AG20443 (cell line): ENCODE results near the gene PDE8B.

Experiments
- DNase-seq: peaks from one replicate; pipeline ENCODE4 v3.0.0; 2012; ENCODE audit warnings: low spot score, mixed read lengths

PDE8B gene

GRCh38 chr5:77321793-77322394 is 111.4 kb downstream of the PDE8B start:
- no peak for DNase-seq

DNA sequence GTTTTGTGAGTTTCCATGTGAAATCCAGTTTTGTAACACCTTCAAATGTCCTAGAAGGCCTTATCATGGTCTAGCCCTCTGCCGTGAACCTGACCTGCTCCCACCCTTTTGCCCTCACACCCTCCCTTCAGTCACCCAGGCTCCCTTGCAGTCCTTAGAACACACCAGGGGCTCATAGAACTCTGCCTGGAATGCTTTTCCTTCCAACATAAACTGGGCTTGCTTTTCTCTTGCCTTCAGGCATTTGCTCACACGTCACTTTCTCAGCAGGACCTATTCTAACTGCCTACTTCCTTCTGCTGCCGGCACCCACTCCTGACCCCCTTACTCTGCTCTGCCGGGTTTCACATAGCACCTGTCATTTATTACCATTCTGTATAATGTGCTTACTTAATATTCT is 111.9 kb downstream of the PDE8B start:
- no peak for DNase-seq

DNA sequence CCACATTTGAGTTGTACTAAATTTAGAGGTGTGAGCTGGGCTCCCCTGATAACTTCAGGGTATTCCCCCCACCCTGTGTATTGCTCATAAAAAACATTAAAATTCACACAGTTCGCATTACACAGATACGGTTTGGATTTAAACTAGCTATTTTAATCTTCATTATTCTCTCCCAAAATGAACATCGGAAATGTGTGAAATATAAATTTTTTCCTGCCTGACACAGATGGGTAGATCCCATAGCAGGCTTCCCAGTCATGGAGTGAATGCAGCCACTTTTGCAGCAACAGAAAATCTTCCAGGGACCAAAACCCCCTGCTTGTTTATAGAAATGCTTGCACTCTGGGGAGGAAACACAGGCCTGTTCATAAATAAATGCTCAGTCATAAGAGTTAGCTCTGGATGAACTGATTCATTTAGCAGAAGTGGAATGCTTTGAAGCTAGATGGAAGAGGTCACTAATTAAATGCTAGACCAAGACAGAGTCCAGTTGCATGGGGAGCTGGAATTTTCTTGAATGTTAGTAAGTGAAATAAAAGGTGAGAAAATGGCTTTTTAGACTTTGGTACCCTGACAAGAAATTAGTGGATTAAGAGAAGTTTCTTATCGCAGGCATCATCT is 115.6 kb downstream of the PDE8B start:
- DNase-seq, result no peak

DNA sequence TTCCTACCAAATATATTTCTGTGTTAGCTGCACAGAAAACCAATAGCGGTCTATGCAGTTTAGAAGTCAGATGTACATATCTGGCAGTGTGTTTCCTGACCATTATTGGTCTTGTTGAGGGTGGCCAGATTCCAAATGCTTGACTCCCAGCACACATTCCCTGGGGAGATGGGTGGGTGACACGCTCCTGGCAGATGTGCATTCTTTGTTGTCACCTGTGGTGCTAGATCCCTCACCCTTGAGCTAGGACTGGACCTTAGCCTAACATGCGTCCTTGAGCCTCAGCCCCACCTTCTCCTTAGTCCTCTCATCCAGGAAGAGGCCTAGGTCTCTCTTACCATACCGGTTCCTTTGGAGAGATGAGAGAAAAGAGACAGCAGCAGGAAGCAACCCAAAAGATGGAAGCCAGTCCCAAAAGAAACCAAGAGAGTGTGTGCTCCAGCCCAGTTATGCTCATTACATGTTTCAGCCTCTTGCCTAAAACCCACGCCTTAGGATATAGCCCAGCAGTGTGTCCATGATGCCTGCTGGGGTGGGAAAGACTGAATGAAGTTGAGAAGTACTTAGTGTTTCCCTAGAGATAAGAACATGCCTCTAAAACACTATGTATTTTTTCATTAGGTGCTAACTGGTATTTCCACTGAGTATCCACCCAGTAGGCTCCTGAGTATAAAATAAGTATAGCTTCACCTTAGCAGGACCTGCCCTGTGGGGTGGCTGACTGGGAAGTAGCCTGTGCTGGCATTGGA is 116.7 kb downstream of the PDE8B start:
- no peak for DNase-seq

DNA sequence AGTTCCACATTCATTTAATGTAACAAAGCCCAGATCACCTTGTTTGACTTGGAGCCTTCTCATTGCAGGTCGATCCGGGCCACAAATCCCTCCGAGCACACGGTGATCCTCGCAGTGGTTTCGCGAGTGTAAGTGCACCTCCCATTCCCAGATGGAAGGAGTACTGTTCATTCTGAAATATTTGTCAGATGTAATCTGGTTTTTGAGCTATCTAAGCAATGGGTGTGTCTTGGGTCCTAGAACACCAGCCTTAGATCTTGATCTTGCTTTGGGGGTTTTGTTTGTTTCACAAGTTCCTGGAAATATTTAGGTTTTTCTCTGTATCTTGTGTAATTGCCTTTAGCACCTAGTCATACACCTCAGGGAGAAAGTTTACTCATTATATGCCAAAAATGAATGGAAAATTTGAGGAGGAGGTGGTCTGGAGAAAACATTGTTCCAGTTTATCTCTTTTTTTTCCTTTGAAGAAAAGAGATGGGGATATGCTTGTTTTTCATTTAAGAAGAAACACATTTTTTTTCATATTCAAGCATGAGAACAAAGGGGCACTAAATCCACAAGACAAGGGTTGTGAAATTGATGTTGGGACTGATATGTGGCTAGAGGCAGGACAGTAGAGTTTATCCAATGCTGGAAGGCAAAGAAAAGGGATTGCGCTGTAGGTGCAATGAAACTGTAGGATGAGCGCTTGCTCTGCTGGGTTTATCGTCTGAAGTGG is 118.6 kb downstream of the PDE8B start:
- DNase-seq, result no peak

- no peak for DNase-seq
These were observed 119.4 kb downstream of the PDE8B start for GRCh38 chr5:77329664-77330430.

DNA sequence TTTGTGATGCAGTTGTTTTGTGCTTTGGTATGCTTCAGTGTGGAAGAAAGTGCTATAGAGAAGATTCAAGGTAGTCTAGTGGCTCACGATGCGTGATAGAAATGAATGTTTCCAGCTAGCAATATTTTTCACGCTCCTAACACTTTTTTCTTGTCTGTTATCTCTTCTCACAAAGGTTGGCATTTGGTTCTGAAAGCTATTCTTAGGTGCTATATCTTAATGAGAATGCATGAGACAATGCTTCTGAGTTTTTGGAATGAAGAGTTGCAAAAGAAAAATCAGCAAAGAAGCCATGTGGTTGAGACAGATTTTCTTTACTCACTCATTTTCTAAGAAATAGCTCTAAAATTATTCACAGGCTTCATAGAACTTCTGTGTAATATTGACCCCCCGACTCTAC is 122.6 kb downstream of the PDE8B start:
- DNase-seq, result no peak

GRCh38 chr5:77333451-77334123 is 123.1 kb downstream of the PDE8B start:
- DNase-seq, result no peak

DNA sequence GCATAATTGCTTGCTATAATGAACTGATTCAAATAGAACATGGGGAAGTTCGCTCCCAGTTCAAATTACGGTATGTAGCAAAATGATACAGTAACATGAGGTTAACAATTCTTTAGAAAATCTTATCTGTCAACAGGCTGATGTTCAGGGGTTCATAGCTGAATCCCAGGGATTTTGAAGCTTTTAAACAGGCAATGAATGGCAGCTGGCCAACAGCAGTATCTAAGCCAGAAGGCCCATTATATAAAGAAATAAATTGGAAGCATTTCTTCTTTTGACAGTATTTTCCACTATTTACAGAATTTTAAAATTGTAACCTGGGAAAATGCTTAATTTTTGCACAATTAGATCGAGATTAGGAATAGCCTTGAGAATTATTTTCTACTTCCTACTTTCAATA is 126.8 kb downstream of the PDE8B start:
- DNase-seq, result no peak

GRCh38 chr5:77337686-77338085 is 127.2 kb downstream of the PDE8B start:
- DNase-seq, result no peak

DNA sequence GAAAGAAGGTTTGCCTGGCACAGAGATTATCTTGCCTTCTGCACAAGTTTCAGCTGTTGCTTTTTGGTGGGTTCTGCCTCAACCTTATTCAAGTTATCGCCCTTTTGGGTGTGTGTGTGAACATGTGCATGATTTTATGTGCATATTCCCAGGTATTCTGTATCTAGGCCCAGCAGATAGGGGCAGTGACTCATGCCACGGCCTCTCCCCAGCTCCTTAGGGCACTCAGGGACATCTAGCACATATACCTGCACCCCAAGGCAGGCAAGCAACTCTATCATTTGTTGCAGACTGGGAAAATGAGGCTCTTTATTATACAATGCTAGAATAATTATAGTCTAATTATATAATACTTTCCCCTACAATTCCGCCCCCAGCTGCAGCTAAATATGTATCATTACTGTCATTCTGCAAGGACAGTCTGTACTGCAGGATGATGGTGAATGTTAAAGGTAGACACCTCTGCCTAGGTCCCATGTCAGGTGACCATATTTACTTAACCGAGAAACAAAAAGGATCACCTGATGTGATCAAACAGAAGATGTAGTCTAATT is 128.9 kb downstream of the PDE8B start:
- DNase-seq, result no peak

GRCh38 chr5:77343165-77343564 is 132.7 kb downstream of the PDE8B start:
- DNase-seq, result no peak

DNA sequence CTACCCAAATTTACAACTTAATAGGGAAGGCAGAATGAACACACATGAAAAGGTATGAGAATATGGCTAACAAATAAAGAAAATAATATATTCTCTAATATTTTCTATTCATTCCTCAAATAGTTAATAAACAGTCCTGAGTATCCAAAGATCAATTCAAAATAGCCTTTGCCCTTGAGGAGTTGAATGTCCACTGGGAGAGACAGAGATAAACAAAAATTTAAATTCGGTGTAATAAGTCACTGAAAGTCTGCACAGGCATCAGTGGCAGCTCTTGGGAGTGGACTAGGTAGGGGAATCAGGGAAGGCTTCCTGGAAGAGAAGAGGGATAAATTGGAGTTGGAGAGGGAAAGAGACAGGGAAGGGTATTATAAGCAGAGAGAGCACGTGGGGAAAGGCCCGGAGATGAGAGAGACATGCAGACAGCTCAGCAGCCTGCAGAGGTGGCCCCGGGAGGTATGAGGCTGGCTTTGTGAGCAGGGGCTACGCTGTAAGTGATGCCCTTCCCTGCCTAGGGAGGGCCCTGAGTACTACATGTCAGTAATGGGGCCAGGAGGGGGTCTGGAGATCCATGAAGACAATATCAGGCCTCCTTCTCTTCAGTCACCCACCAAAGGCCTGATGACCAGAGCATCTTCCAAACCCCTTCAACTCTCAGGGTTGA is 137.1 kb downstream of the PDE8B start:
- no peak for DNase-seq

GRCh38 chr5:77353251-77353650 is 142.8 kb downstream of the PDE8B start:
- DNase-seq, result no peak

- no peak for DNase-seq
These were observed 144.0 kb downstream of the PDE8B start for GRCh38 chr5:77354454-77354853.

- no peak for DNase-seq
These were observed 144.6 kb downstream of the PDE8B start for GRCh38 chr5:77355080-77355479.

- no peak for DNase-seq
These were observed 145.3 kb downstream of the PDE8B start for GRCh38 chr5:77355751-77356150.

DNA sequence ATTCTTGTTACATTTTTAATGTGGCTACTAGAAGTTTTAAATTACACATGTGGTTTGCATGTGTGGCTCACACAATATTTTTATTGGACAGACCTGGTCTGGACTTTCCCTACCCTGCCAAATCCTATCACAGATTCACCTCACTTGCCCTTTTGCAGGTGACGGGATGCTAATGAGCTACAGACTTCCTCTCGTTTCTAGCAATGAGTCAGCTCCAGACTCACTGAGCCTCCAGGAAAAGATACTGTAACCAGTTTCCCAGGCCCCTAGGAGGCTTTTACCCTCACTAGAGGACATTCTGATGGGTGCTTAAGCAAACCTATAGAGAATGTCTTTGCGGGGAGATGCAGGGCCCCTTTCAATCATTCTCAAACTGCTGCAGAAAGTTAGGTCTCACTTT is 146.3 kb downstream of the PDE8B start:
- peak; percentile 34 for DNase-seq

GRCh38 chr5:77358255-77359205 is 148.1 kb downstream of the PDE8B start:
- peak; percentile 68 for DNase-seq
